Measurements from ENCODE around the gene MUC21. TPM values are rescaled to one million over a fixed set of nuclear protein-coding genes. Genes with fewer than 3 reads are reported as not detected.
"Not testable (repeated sequence)": the region's sequence is repeated elsewhere in the genome, so short reads cannot be mapped to it uniquely, and the experiment has no call there.

MUC21 gene
- total and polyA plus RNA-seq, 12 donors = 0.09 TPM; not detected in 11

DNA sequence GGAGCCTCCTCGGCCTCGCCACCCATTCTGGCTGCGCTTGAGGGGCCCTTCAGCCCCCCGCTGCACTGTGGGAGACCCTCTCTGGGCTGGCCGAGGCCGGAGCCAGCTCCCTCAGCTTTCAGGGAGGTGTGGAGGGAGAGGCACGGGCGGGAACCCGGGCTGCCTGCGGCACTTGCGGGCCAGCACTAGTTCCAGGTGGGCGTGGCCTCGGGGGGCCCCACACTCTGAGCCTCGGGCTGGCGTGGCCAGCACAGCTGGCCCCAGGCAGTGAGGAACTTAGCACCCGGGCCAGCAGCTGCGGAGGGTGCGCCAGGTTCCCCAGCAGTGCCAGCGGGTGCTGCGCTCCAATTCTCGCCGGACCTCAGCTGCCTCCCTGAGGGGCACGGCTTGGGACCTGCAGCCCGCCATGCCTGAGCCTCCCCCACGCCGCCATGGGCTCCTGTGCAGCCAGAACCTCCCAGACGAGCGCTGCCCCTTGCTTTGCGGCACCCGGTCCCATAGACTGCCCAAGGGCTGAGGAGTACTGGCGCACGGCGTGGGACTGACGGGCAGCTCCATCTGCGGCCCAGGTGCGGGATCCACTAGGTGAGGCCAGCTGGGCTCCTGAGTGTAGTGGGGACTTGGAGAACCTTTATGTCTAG, 33.3 kb downstream of the MUC21 start:
- no peak for ATAC-seq
- WGBS, 2 donors = 92 to 94% methylated on average over 36 of the region's 36 CpGs
- intact Hi-C loops (cut with DNase I) = no loop called here

GRCh38 chr6:31017436-31017835, 33.9 kb downstream of the MUC21 start:
- intact Hi-C loops (cut with DNase I); ATAC-seq; H3K36me3 ChIP-seq; H3K27ac ChIP-seq; H3K4me1 ChIP-seq; H3K27me3 ChIP-seq; DNase-seq; H3K4me3 ChIP-seq: not testable (repeated sequence)
- WGBS, 2 donors = 94 to 100% methylated on average over 3 of the region's 3 CpGs
- H3K9me3 ChIP-seq = peaks cover 0 to 18% (median 0%) of the 10 kb centered on the region in 11 donors

More for the DNA sequence above, 33.3 kb downstream of the MUC21 start:
- Histone ChIP-seq H3K27ac (no peak overlapping the region), H3K4me1 (no peaks in the 10 kb centered on the region), H3K36me3 (no peaks in the 10 kb centered on the region), H3K4me3 (no peak overlapping the region), H3K9me3 (peaks cover 0 to 18% (median 0%) of the 10 kb centered on the region in 11 donors), H3K27me3 (no peaks in the 10 kb centered on the region)
- no peak for TF ChIP-seq CTCF (IDR thresholded peaks at IDR 0.05)
- DNase-seq = no peak

DNA sequence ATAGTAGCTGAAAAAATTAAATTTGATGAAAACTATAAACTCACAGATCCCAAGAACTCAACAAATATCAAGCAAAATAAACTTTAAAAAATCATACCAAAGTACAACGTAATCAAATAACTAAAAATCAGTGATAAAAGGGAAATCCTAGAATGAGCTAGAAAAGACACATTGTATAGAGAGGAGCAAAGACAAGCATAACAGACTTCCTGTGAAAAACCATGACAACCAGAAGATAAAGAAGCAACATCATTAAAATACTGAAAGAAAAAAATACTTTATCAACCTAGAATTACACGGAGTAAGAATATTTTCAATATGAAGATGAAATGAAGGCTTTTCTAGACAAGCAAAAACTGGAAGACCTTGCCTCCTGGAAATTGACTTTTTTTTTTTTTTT, 36.5 kb downstream of the MUC21 start:
- no peak for ATAC-seq

DNA sequence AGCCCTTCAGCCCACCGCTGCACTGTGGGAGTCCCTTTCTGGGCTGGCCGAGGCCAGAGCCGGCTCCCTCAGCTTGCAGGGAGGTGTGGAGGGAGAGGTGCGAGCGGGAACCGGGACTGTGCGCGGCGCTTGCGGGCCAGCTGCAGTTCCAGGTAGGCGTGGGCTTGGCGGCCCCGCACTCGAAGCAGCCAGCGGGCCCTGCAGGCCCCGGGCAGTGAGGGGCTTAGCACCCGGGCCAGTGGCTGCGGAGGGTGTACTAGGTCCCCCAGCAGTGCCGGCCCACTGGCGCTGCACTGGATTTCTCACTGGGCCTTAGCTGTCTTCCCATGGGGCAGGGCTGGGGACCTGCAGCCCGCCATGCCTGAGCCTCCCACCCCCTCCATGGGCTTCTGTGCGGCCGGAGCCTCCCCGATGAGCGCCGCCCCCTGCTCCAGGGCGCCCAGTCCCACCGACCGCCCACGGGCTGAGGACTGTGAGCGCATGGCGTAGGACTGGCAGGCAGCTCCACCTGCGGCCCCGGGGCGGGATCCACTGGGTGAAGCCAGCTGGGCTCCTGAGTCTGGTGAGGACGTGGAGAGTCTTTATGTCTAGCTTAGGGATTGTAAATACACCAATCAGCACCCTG, 37.2 kb downstream of the MUC21 start:
- 83 to 89% methylated on average over 36 of the region's 36 CpGs for WGBS, 2 donors

More for the DNA sequence above, 36.5 kb downstream of the MUC21 start:
- H3K27ac ChIP-seq = no peak overlapping the region
- H3K4me1 ChIP-seq = no peaks in the 10 kb centered on the region
- WGBS, 2 donors = 60 to 64% methylated on average over 2 of the region's 2 CpGs
- H3K4me3 ChIP-seq = no peak overlapping the region
- H3K27me3 ChIP-seq = peaks cover 0 to 5% (median 0%) of the 10 kb centered on the region in 7 donors
- H3K36me3 ChIP-seq = no peaks in the 10 kb centered on the region
- TF ChIP-seq CTCF (IDR thresholded peaks at IDR 0.05) = no peak
- no peak for DNase-seq
- intact Hi-C loops (cut with DNase I) = no loop called here
- peaks cover 0 to 11% (median 0%) of the 10 kb centered on the region in 11 donors for H3K9me3 ChIP-seq

GRCh38 chr6:31021705-31022531, 38.4 kb downstream of the MUC21 start:
- H3K27ac ChIP-seq; H3K36me3 ChIP-seq; H3K4me3 ChIP-seq; intact Hi-C loops (cut with DNase I); DNase-seq; H3K27me3 ChIP-seq; H3K4me1 ChIP-seq; ATAC-seq; H3K9me3 ChIP-seq: not testable (repeated sequence)
- 74 to 79% methylated on average over 15 of the region's 15 CpGs for WGBS, 2 donors

More for the DNA sequence above, 37.2 kb downstream of the MUC21 start:
- H3K4me3 ChIP-seq; H3K36me3 ChIP-seq; H3K27ac ChIP-seq; DNase-seq; H3K4me1 ChIP-seq; ATAC-seq; intact Hi-C loops (cut with DNase I); H3K9me3 ChIP-seq; H3K27me3 ChIP-seq: not testable (repeated sequence)
